Activated CD4-positive, alpha-beta T cell treated with anti-CD3 and anti-CD28 coated beads, Interleukin-2, amount 10 ng/mL, durations not matched to agents 7 days and 5 days (primary cell): ENCODE data around the gene CADPS2. TPM values are rescaled to one million over a fixed set of nuclear protein-coding genes. Genes with fewer than 3 reads are reported as not detected.

Experiments used
- CTCF ChIA-PET: fragments of 350-600 bp; sonication (Branson Sonifier 250); formaldehyde crosslinking; loops from one replicate; lab custom pipeline; 2021; ENCODE audit warnings: antibody characterized with exemption; lab: Charles Lee
- POLR2A ChIA-PET: fragments of 350-600 bp; sonication (Branson Sonifier 250); formaldehyde crosslinking; loops from one replicate; lab custom pipeline; 2021; ENCODE audit warnings: antibody characterized with exemption; lab: Charles Lee
- DNase-seq: peaks from one replicate; pipeline ENCODE4 v3.0.0-alpha.2; 2020
- H3K27ac Mint-ChIP-seq: one replicate; pipeline ENCODE4 v1.8.0; 2021; ENCODE audit warnings: mild to moderate bottlenecking, moderate library complexity, mixed read lengths
- H3K27me3 Mint-ChIP-seq: one replicate; pipeline ENCODE4 v1.8.0; 2021; ENCODE audit warnings: mixed read lengths
- H3K36me3 Mint-ChIP-seq: one replicate; pipeline ENCODE4 v1.8.0; 2021; ENCODE audit warnings: low read depth, mixed read lengths
- H3K4me1 Mint-ChIP-seq: one replicate; pipeline ENCODE4 v1.8.0; 2021; ENCODE audit warnings: mixed read lengths
- H3K4me3 Mint-ChIP-seq: one replicate; pipeline ENCODE4 v1.8.0; 2021; ENCODE audit warnings: mild to moderate bottlenecking, moderate library complexity, mixed read lengths
- H3K9me3 Mint-ChIP-seq: one replicate; pipeline ENCODE4 v1.8.0; 2021; ENCODE audit warnings: mixed read lengths
- total RNA-seq, 2 experiments: library from RNA; stranded (reverse); gene quantifications; one replicate each; pipeline ENCODE4 v1.2.3, GENCODE V29; 2021

The CADPS2 gene
- total RNA-seq, 2 experiments from 2014 or later, result not detected

DNA sequence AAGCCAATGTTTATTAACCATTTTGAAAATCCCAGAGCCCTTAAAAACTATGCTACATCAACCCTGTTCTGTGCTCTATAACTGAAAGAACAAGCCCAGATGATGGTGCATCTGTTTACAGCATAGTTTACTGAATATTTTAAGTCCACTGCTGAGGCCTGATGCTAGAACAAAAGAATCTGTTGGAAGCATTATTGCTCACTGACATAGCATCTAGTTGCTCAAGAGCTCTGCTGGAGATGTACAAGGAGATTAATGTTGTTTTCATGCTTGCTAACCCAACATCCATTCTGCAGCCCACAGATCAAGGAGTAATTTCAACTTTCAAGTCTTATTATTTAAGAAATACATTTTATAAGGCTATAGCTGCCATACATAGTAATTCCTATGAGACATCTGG lies 400.4 kb downstream of the CADPS2 start:
- POLR2A ChIA-PET, result no interaction called here
- Mint-ChIP-seq H3K9me3 (no peaks in the 10 kb centered on the region), H3K27me3 (no peaks in the 10 kb centered on the region), H3K27ac (no peak overlapping the region), H3K4me1 (no peaks in the 10 kb centered on the region), H3K4me3 (no peak overlapping the region), H3K36me3 (no peaks in the 10 kb centered on the region)
- no peak for DNase-seq
- CTCF ChIA-PET, result no interaction called here

DNA sequence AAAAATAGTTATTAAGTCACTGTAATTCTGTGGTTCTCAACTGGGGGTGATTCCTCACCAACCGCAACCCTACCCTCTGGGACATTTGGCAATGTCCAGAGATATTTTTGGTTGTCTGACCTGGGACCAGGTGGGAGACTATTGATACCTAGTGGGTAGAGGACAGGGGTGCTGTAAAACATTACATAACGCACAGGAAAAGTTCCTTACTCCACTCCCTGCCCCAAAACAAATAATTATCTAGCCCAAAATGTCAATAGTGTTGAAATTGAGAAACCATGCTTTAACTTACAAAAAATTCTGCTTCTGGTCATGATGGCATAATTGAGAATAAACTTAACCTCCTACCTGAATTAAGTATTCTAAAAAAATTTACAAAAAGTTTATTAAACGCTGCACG lies 404.0 kb downstream of the CADPS2 start:
- Mint-ChIP-seq H3K4me3 (no peak overlapping the region), H3K36me3 (no peaks in the 10 kb centered on the region), H3K27me3 (no peaks in the 10 kb centered on the region), H3K4me1 (no peaks in the 10 kb centered on the region), H3K27ac (no peak overlapping the region), H3K9me3 (no peaks in the 10 kb centered on the region)
- ChIA-PET CTCF (no interaction called here), POLR2A (no interaction called here)
- DNase-seq, result no peak

DNA sequence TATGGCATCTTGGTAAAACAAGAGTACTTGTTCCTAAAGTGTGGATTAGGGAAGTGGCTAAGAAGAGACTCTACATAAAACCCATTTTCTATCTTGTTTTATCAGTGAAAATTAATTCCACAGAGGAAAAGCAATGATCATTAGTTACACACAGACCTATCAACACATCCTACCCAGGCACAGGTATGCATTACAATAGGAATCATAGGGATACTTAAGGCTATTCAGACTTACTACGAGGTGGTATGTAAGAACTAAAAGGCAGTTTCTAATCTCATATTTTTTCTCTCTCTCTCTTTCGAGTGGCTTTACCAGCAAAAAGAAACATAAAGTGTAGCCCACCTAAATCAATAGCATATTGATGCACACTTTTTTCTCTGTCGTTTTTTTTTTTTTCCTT lies 415.4 kb downstream of the CADPS2 start:
- Mint-ChIP-seq H3K9me3 (no peaks in the 10 kb centered on the region), H3K4me3 (no peak overlapping the region), H3K27ac (no peak overlapping the region), H3K27me3 (no peaks in the 10 kb centered on the region), H3K4me1 (no peaks in the 10 kb centered on the region), H3K36me3 (no peaks in the 10 kb centered on the region)
- ChIA-PET CTCF (no interaction called here), POLR2A (no interaction called here)
- no peak for DNase-seq

DNA sequence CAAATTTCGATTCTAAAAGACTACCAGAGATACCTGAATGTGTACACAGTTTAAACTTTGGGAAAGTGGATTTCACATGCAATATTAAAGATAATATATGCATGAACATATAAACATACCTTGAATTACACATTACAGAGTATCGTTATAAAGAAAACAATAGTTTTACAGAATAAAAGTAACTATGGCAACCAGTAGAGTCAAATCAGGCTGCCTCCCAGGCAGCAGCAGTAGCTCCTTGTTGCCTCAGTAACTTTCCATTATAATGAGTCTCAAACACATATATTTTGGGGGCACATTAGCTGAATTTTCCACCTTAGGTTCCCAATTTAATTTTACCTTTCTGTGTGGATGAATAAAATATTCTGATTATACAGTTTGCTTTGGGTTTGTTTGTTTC lies 417.3 kb downstream of the CADPS2 start:
- CTCF ChIA-PET, result interaction anchor here (1.0 kb wide), 1 partner anchor 20 kb away, joined by 3 read pairs; no protein-coding TSS in a partner anchor
- no peak overlapping the region for H3K27ac Mint-ChIP-seq
- POLR2A ChIA-PET, result no interaction called here
- no peak overlapping the region for H3K4me3 Mint-ChIP-seq
- no peaks in the 10 kb centered on the region for H3K9me3 Mint-ChIP-seq
- H3K27me3 Mint-ChIP-seq, result no peaks in the 10 kb centered on the region
- no peak for DNase-seq
- no peaks in the 10 kb centered on the region for H3K36me3 Mint-ChIP-seq
- no peaks in the 10 kb centered on the region for H3K4me1 Mint-ChIP-seq

DNA sequence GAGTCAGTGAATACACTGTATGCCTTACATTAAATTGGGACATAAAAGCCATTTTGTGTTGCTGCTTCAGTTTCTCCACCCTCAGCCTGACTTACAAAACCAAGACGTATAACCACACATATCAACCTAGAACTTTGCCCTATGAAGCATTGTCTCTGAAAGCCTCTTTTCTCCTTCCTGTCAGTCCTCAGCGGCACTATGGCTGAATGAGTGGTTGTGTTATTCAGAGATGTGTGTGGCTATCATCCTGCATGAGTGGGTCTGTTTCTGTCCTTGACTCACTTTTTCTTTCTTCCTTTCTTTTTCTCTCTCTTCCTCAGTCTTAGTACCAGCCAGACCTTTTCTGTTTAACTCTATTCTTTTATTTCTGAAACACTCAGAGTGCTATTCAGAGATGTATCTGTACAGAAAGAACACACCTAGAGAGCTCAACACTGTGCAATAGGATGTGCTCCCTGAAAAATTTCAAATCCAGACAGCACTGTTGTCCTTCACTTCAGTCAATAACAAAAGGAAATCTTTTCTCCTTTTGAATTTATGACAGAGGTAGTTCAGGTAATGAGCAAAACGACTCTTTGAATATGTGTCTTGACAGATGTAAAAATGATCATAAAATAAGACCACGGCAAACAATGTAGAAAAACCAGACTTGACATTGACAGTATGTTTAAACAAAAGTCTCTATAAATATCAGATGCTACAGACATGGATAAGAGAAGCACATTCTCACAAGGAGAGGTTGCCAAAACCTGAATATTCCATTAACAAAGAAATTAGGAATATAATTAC lies 418.4 kb downstream of the CADPS2 start:
- ChIA-PET CTCF (no interaction called here), POLR2A (no interaction called here)
- Mint-ChIP-seq H3K27ac (no peak overlapping the region), H3K4me1 (no peaks in the 10 kb centered on the region), H3K36me3 (no peaks in the 10 kb centered on the region), H3K4me3 (no peak overlapping the region), H3K27me3 (no peaks in the 10 kb centered on the region), H3K9me3 (no peaks in the 10 kb centered on the region)
- DNase-seq, result no peak

DNA sequence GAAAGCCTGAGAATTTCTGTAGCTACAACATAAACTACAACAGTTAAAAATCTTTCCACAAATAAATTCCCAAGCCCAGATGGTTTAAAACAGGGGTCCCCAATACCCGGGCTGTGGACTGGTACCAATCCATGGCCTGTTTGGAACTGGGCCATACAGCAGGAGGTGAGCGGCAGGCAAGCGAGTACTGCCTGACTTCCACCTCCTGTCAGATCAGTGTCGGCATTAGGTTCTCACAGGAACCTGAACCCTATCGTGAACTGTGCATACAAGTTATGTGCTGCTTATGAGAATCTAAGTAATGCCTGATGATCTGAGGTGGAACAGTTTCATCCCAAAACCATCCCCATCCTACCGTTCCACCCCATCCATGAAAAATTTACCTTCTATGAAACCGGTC lies 421.0 kb downstream of the CADPS2 start:
- Mint-ChIP-seq H3K4me1 (no peaks in the 10 kb centered on the region), H3K36me3 (no peaks in the 10 kb centered on the region), H3K27me3 (no peaks in the 10 kb centered on the region), H3K9me3 (no peaks in the 10 kb centered on the region), H3K4me3 (no peak overlapping the region), H3K27ac (no peak overlapping the region)
- CTCF ChIA-PET, result no interaction called here
- no peak for DNase-seq
- POLR2A ChIA-PET, result no interaction called here

DNA sequence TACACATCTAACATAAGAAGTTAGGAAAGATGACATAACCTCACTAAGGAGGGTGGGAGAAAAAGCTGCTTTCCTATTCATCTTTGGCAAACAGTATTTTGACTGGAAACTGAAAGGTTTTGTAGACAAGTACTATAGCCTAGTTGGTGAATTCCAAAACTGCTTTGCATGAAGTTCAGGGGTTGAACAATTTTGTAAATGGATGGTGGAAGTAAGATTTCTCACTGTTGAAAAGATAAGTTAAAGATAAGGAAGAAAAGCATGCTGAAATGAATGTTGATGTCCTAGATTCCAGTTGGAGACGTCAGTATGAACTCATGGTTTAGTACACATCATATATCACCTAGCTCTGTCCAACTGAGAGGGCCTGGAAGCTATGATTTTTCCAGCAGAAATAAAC lies 422.6 kb downstream of the CADPS2 start:
- Mint-ChIP-seq H3K4me3 (no peak overlapping the region), H3K36me3 (no peaks in the 10 kb centered on the region), H3K27me3 (no peaks in the 10 kb centered on the region), H3K4me1 (no peaks in the 10 kb centered on the region), H3K27ac (no peak overlapping the region), H3K9me3 (no peaks in the 10 kb centered on the region)
- POLR2A ChIA-PET, result no interaction called here
- DNase-seq, result no peak
- CTCF ChIA-PET, result no interaction called here

DNA sequence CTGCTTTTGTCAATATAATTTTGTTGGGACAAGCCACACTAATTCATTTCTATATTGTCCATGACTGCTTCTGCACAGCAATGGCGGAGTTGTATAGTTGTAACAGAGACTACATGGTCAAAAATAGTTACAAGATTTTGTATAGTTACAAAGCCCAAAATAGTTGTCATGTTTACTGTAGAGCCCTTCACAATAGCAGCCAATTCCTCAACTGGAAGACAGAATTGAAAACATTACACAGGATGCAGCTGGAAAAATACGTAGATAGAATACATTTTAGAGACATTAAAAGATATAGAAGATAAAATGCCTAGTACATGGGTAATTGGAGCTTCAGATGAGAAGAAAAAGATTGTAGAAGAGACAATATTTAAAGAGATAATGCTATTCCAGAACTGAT lies 425.3 kb downstream of the CADPS2 start:
- H3K4me3 Mint-ChIP-seq, result no peak overlapping the region
- H3K27me3 Mint-ChIP-seq, result no peaks in the 10 kb centered on the region
- no peak overlapping the region for H3K27ac Mint-ChIP-seq
- no peaks in the 10 kb centered on the region for H3K36me3 Mint-ChIP-seq
- no peaks in the 10 kb centered on the region for H3K9me3 Mint-ChIP-seq
- CTCF ChIA-PET, result no interaction called here
- POLR2A ChIA-PET, result no interaction called here
- H3K4me1 Mint-ChIP-seq, result no peaks in the 10 kb centered on the region
- DNase-seq, result no peak

DNA sequence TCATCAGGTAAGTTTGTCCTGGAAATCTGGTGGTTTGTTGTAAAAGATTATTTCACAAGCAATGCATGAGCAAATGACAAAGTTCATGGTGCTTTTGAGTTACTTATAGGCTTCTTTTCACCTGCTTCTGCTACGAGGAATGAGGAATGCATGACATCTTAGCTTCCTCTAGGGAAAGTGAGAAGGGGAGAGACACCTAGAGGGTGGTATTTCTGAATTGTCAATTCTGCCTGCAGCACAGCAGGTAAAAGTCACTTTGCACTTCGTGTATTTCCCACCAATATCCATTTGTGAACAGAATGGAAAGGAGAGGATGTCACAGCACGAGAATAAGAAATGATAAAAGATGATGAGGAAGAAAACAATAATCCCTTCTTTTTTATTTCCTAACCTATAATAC lies 428.3 kb downstream of the CADPS2 start:
- no peak for DNase-seq
- ChIA-PET CTCF (no interaction called here), POLR2A (no interaction called here)
- Mint-ChIP-seq H3K4me1 (no peaks in the 10 kb centered on the region), H3K9me3 (no peaks in the 10 kb centered on the region), H3K27me3 (no peaks in the 10 kb centered on the region), H3K27ac (no peak overlapping the region), H3K4me3 (no peak overlapping the region), H3K36me3 (no peaks in the 10 kb centered on the region)

DNA sequence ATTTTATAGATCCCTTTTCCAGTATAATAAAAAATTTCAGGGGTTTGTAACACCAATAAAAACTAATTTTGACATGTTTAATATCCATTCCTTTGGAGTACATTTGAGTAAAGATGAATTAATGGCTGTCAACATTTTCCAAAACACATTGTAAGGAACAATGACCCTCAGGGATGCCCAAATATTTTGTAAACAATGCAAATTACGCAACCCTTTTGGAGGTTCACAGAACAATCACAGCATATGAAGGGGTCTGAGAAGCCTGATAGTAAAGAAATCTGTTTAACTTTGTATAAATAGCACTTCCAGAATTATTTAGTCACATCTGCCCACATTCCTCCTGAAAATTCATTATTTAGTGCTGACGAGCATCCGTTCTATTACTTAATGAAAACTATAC lies 428.9 kb downstream of the CADPS2 start:
- ChIA-PET POLR2A (no interaction called here), CTCF (no interaction called here)
- no peaks in the 10 kb centered on the region for H3K27me3 Mint-ChIP-seq
- H3K4me3 Mint-ChIP-seq, result no peak overlapping the region
- no peak overlapping the region for H3K27ac Mint-ChIP-seq
- DNase-seq, result no peak
- no peaks in the 10 kb centered on the region for H3K36me3 Mint-ChIP-seq
- no peaks in the 10 kb centered on the region for H3K4me1 Mint-ChIP-seq
- no peaks in the 10 kb centered on the region for H3K9me3 Mint-ChIP-seq

DNA sequence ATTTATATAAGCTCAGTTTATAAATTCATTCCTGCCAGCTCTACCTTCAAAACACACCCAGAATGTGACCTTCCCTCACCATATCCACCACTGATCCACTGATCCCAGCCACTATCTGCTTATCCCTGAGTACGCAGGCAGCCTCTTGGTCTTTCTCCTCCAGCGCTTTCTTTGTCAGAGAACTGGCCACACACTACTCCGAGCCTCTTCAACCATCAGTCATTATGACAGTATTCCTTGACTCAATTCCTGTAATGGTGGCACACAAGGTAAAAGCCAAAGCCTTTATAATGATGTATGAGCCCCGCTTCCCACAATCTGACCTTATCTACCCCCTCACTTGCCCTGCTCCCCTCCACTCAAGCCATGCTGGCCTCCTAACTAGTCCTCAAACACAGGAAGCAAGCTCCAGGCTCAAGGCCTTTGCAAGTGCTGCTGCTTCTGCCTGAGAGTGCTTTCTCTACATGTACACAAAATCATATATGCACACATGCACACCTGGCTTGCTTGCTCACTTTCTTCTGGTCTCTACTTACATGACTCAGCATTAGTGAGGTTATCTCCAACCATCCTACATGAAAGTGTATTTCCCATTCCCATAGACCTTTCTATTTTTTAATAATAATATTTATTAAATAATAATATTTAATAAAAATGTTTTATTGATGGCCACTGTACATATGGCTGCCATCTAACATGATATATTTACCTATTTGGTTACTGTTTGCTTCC lies 431.3 kb downstream of the CADPS2 start:
- CTCF ChIA-PET, result no interaction called here
- Mint-ChIP-seq H3K27ac (no peak overlapping the region), H3K27me3 (no peaks in the 10 kb centered on the region), H3K4me3 (no peak overlapping the region), H3K4me1 (no peaks in the 10 kb centered on the region), H3K9me3 (no peaks in the 10 kb centered on the region), H3K36me3 (no peaks in the 10 kb centered on the region)
- POLR2A ChIA-PET, result no interaction called here
- DNase-seq, result no peak

DNA sequence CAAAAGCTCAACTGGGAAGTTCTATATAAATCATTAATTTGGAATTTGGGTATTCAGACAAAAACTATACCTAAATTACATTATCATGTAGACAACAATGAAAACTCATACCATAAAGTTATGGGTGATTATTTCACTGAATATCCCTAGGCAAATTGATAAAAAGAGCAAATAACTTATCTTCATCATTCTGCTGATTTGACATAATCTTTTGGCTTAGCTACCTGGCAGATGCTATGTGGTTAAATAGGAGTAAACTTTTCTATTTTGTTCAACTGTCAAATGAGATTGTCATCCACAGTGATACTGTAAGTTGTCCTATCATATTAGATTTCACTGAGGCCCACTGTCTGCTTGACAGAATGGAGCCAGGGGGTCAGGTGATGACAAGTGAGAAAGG lies 432.8 kb downstream of the CADPS2 start:
- Mint-ChIP-seq H3K4me1 (no peaks in the 10 kb centered on the region), H3K27me3 (no peaks in the 10 kb centered on the region), H3K36me3 (no peaks in the 10 kb centered on the region), H3K4me3 (no peak overlapping the region), H3K9me3 (no peaks in the 10 kb centered on the region), H3K27ac (no peak overlapping the region)
- no peak for DNase-seq
- CTCF ChIA-PET, result no interaction called here
- POLR2A ChIA-PET, result no interaction called here

DNA sequence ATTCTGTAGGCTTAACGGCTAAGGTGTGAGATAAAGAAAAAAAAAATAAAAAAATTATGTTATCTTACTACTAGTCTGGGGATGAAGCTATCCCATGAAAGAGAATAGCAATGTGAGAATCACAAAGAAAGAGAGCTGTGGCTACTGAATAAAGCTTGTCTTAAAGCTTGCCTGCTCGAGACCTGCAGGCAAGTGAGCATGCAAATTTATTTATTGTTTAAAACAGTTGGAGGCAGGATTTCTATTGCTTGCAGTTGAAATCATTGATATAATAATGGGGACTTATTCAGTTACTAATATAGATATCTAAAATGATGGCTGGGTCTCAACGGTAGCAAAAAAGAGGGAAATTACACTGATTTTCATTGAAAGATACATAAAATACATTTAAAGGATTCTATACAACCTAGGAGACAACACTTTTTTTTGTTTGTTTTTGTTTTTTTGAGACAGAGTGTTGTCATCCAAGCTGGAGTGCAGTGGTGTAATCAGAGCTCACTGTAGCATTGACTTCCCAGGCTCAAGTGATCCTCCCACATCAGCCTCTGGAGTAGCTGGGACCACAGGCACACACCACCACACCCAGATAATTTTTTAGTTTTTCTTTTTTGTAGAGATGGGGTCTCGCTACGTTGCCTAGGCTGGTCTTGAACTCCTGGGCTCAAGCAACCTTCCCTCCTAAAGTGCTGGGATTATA lies 437.2 kb downstream of the CADPS2 start:
- Mint-ChIP-seq H3K27ac (no peak overlapping the region), H3K36me3 (no peaks in the 10 kb centered on the region), H3K4me3 (no peak overlapping the region), H3K9me3 (no peaks in the 10 kb centered on the region), H3K4me1 (no peaks in the 10 kb centered on the region), H3K27me3 (no peaks in the 10 kb centered on the region)
- no peak for DNase-seq
- ChIA-PET CTCF (interaction anchor here (0.9 kb wide), 1 partner anchor 20 kb away, joined by 3 read pairs; no protein-coding TSS in a partner anchor), POLR2A (no interaction called here)
